Measurements from ENCODE around the gene FBXO36.
A peak's percentile ranks its signal among the peaks of the same experiment; 100 is the strongest.
"Not testable (repeated sequence)": the region's sequence is repeated elsewhere in the genome, so short reads cannot be mapped to it uniquely, and the experiment has no call there.

The FBXO36 gene

GRCh38 chr2:229914171-229914570, 8.1 kb upstream of the FBXO36 start:
- no peak for DNase-seq

DNA sequence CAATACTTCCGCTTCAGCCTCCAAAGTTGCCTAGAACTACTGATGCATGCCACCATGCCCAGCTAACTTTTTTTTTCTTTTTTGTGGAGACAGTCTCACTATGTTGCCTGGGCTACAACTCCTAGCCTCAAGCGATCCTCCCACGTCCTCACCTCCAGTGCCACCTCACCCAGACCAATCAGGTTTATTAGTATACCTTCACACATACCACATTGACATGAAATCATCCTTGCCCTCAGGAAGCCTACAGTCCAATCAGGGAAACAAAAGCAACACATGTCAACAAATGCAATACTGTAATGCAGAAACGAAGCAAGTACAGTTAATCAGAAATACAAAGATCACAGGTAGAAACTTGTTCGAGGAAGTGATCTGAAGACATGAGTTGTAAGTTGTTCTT, 4.5 kb upstream of the FBXO36 start:
- DNase-seq: no peak

- peak; percentile 3 for DNase-seq
Measured at GRCh38 chr2:229920011-229920641, 2.2 kb upstream of the FBXO36 start.

DNA sequence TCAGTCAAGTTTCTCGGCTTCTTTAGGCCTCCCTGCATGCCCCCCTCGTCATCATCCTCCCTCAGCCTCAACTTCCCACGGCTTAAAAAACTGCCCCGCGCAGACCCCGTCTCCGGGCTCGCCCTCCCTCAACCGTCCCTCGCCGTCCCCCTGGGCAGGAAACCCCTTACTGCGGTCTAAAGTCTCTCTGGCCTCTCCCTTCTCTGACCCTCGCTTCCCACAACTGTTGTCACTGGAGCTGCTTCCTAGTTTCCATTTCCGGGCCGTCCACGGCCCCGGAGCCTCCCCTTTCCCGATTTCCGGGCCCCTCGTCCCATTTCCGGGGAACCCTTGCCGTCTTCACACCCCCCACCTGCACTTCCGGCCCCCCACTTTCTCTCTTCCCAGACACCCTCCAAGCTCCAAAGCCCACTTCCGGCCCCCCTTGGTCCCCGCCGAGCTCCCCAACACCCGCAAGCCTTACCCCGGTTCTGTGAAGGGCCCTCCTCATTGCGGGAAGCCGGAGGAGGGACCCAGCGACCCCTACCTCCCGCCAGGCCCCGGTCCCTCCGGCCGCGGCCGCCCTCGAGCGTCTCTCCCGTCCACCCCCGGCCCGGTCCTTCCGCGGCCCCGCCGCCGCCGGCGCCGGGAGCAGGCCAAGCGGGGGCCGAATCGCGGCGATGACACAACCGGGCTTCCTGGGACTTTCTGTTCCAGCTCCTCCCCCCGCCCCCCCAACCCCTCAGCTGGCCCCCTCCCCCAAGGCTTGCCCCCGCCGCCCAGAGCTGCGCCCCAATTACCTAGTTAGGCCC, 1.0 kb upstream of the FBXO36 start:
- peak; percentile 48 for DNase-seq

DNA sequence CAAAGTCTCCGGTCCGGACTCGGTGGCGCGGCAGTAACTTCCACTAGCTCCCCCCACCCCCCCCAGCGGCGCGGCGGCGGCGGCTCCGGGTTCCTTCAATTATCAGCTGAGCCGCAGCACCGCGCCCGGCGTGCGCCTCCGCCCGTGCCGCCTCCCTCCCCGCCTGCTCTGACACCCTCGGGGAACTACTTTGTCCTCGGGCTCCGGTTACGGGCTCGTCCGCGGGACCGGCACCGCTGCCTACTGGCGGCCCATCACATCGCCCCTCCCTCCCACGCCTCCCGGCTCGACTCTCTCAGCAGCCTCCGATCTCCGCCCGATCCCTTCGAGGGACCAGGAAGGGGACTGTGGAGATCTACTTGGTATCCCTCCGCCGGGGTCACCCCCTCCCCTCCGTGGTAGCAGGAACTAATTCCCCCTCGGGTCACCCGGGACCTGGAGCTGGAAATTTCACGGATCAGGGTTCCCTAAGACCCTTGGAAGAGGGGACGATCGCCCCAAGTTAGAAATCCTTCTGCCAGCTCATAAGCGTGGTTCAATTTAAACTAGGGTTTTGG, 333 bp upstream of the FBXO36 start, which contains the start of gene TRIP12:
TSS of gene TRIP12 (minus strand) at position 118 of the 557 bp plus-strand sequence. CDS start 41,930 bp downstream, outside the sequence.
- DNase-seq: peak; percentile 86

DNA sequence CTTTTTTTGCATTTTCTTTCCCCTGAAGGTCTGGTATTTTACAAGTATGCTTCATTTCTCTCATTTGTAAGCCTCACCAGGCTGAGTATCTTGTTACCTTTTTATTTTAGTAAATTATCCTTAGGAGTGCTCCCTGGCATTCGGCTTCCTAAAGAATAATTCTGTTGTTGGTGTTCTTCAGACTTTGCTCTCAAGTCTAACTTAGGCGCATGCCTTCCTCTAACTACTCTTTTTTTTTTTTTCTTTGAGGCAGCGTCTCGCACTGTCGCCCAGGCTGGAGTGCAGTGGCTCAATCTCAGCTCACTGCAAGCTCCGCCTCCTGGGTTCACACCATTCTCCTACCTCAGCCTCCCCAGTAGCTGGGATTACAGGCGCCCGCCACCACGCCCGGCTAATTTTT, 2.2 kb downstream of the FBXO36 start:
- DNase-seq: not testable (repeated sequence)

DNA sequence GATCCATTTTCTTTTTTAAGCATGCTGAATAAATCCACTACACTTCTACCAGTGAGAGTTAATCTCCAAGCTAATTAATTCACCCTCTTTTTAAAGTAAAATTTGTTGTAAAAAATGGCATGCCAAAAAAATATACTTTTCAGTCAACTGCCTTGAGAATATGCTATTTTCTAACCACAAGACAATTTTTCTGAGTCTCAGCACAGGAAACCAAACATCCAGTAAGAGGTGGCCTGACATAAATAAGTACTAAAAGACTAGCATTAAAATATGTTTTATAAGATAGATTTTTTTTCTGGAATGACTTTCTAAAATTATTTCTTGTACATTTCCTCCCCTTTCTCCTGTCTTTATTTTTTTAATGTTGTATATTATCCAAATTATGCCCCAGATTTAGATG, 2.9 kb downstream of the FBXO36 start:
- DNase-seq: no peak

- no peak for DNase-seq
Measured at GRCh38 chr2:229927817-229928321, 5.6 kb downstream of the FBXO36 start.

DNA sequence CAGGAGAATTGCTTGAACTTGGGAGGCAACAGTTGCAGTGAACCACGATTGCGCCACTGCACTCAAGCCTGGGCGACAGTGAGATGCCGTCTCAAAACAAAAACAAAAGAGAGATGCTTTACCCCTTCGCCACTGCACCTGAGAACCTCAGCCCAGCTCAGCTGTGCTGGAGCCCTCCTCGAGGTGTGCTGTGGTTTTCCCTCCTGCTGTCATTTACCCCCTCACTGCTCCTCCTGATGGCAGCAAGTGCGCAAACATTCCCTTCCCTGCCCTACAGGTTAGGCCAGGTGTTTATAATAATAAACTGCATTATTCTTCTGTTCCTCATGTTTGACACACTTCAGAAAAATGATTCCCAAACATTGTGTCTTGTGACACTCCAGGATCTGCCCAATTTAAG, 8.4 kb downstream of the FBXO36 start:
- DNase-seq: no peak

GRCh38 chr2:229931241-229931640, 8.9 kb downstream of the FBXO36 start:
- DNase-seq: no peak

GRCh38 chr2:229937537-229937936, 15.2 kb downstream of the FBXO36 start:
- no peak for DNase-seq

GRCh38 chr2:229942671-229943070, 20.4 kb downstream of the FBXO36 start:
- DNase-seq: no peak

DNA sequence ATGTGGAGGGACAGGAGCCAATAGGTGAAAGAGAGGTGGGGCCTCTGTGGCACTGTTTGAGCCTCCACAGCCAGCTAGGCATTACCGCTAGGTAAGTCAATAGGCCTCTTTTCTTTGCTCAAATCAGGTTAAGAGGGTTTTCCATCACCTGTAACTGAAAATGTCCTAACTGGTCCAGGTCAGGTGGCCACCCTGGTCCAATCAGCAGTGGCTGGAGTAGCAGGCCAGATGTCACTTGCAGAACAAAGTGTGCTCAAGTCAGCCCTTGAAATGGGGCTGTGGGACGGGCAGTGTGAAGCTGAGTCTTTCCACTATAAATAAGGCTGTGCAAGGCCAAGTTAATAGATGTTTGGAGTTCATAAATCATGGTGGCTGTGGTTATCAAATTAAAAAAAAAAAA, 20.9 kb downstream of the FBXO36 start:
- no peak for DNase-seq

DNA sequence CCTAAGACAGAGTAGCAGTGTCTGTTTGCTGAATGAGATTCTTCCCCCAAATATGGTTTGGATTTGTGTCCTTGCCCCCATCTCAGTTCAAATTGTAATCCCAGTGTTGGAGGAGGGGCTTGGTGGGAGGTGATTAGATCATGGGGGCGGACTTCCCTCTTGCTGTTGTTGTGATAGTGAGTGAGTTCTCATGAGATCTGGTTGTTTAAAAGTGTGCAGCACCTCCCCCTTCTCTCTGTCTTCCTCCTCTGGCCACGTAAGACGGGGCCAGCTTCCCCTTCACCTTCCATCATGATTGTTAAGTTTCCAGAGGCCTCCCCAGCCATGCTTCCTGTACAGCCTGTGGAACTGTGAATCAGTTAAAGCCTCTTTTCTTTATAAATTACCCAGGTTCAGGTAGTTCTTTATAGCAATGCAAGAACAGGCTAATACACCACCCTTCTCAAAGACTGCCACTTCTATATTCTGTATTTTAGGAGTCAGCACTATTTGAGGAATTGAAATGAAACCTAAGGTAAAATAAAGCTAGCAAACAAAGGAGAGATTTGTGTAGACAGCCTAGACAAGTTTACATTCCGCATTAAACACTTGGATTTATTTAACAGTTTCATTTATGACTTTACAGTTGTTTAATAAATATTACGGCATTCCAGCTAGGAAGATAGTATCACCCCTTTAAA, 21.6 kb downstream of the FBXO36 start:
- DNase-seq: no peak

DNA sequence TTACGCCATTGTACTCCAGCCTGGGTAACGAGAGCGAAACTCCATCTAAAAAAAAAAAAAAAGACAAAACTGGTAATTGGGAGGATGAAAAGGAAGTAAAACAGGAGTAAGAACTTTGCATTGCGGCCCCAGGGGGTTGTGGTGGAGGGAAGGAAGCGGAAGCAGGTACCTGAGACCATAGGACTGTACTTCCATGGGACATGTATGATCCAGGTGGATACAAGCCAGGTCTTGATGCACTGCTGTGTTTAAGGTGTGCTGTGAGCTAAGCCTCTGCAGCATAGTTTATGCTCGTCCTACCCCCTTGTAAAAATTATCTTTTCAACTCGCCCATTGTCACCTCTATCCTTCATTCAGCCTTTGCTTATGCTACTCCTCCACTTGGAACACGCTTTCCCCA, 23.7 kb downstream of the FBXO36 start:
- no peak for DNase-seq

GRCh38 chr2:229947544-229947943, 25.2 kb downstream of the FBXO36 start:
- no peak for DNase-seq

- DNase-seq: no peak
Measured at GRCh38 chr2:229952256-229952835, 30.0 kb downstream of the FBXO36 start.

DNA sequence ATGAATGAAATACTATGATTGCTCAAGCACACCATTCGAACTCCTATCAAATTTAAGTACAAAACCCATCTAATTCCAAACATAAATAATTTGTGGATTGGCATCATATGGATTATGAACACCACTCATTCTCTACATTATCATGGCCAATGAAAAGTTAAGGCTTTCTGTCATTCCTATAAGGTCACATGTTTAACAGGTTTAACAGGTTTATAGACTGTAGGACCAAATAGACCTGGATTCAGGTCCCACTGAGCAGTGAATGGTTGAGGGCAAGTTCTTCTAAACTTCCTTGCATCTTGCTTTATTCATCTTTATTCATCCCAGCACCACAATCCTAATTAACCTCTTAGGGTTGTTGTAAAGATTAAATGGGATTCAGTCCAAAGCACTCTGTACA, 33.4 kb downstream of the FBXO36 start:
- no peak for DNase-seq

DNA sequence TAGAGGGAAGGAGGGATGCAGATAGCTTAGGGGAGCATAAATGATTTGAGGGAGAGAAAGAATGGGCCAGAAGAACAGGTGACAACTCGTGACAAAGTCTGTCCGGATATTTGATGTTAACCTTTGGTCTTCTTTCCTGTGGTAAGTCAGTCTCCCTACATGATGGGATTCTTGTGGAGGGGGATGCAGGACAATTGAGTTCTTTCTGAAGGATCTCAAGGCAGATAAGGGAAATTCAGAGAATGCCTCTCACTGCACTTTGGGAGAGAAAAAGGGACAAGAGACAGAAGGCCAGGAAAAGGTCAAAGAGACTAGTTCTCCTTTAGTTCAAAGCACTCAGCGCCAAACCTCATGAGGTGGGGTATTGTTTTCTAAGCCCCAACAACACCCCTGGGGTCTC, 34.2 kb downstream of the FBXO36 start:
- DNase-seq: no peak

DNA sequence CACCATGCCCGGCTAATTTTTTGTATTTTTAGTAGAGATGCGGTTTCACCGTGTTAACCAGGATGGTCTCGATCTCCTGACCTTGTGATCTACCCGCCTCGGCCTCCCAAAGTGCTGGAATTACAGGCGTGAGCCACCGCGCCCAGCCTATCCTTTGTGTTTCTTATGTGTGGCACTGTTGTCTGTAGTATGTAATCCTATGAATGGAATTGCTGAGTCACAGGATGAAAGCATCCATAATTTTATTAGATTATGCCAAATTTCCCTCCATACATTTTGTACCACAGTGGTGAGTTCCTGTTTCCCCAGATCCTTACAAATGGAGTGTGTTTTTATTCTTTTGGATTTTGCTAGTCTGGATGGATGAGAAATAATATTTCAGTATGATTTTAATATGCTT, 41.3 kb downstream of the FBXO36 start:
- DNase-seq: not testable (repeated sequence)

DNA sequence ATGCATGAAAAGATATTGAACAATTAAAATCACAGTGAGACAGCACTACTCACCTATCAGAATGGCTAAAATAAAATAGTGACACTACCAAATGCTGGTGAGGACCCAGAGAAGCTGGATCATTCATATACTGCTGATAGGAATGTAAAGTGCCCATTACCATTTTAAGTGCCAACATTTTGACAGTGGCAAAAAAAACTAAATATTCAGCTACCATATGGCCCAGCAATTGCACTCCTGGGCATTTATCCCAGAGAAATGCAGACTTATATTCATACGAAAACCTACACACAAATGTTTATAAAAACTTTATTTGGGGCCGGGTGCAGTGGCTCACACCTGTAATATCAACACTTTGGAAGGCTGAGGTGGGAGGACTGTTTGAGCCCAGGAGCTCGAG, 47.6 kb downstream of the FBXO36 start:
- DNase-seq: no peak

- no peak for DNase-seq
Measured at GRCh38 chr2:229970406-229970805, 48.1 kb downstream of the FBXO36 start.

GRCh38 chr2:229971298-229971790, 49.0 kb downstream of the FBXO36 start:
- DNase-seq: no peak
